Peyer's patch (tissue), 4 donors: Measurements from ENCODE around the gene STK32B.

Source experiments
- CTCF ChIP-seq, 6 experiments: fragments of 450-650 bp in 4 of 6; fragments of 200-600 bp in 2 of 6; sonication (generic) in 1 of 6; IDR thresholded peaks; one replicate each; pipeline ENCODE4 v1.5.1; 2017 to 2019; ENCODE audit warnings: antibody characterized with exemption in 6 of 6, mild to moderate bottlenecking in 3 of 6, moderate library complexity in 1 of 6
- POLR2A ChIP-seq, 2 donors: fragments of 450-650 bp; IDR thresholded peaks; one replicate each; pipeline ENCODE4 v1.5.1; 2017; ENCODE audit warnings: antibody characterized with exemption in 2 of 2, mild to moderate bottlenecking in 2 of 2, moderate library complexity in 2 of 2

GRCh38 chr4:5027346-5027745, 23.9 kb upstream of the STK32B start:
- TF ChIP-seq CTCF (IDR thresholded peaks at IDR 0.05) (no peak), POLR2A (IDR thresholded peaks at IDR 0.05) (no peak)
